Kidney (tissue), 14 donors: ENCODE results near the gene GLRX2. TPM values are rescaled to one million over a fixed set of nuclear protein-coding genes. Genes with fewer than 3 reads are reported as not detected.

Source experiments
- DNase-seq, 5 donors: peaks; one replicate each; pipeline ENCODE4 v3.0.0-alpha.2; 2013 to 2020
- FAIRE-seq: peaks from 2 replicates; lab custom pipeline; 2012; peaks lifted over from hg19 to GRCh38; lab: Jason Lieb, UNC
- H3K27ac ChIP-seq, 2 donors: one replicate each; pipeline ENCODE4 v1.7.0; 2013; ENCODE audit warnings: low read depth in 2 of 2, low read length in 2 of 2, inconsistent platforms in 1 of 2
- H3K27me3 ChIP-seq: one replicate; pipeline ENCODE4 v1.7.1; 2013; ENCODE audit warnings: low read length, inconsistent platforms; ENCODE audit not compliant: control insufficient read depth, insufficient read depth
- H3K36me3 ChIP-seq, 3 donors: one replicate each; pipeline versions ENCODE4 v1.7.0 to v1.7.1; 2013; ENCODE audit warnings: low read length in 3 of 3, control low read depth in 1 of 3, inconsistent platforms in 1 of 3; ENCODE audit not compliant: insufficient read depth in 3 of 3, control insufficient read depth in 2 of 3
- H3K4me1 ChIP-seq, 3 donors: one replicate each; pipeline versions ENCODE4 v1.7.0 to v1.7.1; 2013; ENCODE audit warnings: low read length in 3 of 3, inconsistent platforms in 1 of 3, low read depth in 1 of 3; ENCODE audit not compliant: control insufficient read depth in 2 of 3, insufficient read depth in 2 of 3
- H3K4me3 ChIP-seq, 3 donors: one replicate each; pipeline versions ENCODE4 v1.7.0 to v1.8.1; 2013; ENCODE audit warnings: low read length in 3 of 3, control low read depth in 1 of 3, inconsistent platforms in 1 of 3
- H3K9ac ChIP-seq, 3 donors: one replicate each; pipeline versions ENCODE4 v1.7.0 to v1.7.1; 2013; ENCODE audit warnings: low read length in 3 of 3, control low read depth in 1 of 3, inconsistent platforms in 1 of 3
- H3K9me3 ChIP-seq, 3 donors: one replicate each; pipeline versions ENCODE4 v1.7.0 to v1.7.1; 2013; ENCODE audit warnings: low read length in 3 of 3, control low read depth in 1 of 3, inconsistent platforms in 1 of 3; ENCODE audit not compliant: control insufficient read depth in 2 of 3, insufficient read depth in 1 of 3
- CTCF ChIP-seq: IDR thresholded peaks from 3 replicates; pipeline ENCODE4 v1.5.1; 2012; ENCODE audit warnings: mild to moderate bottlenecking, moderate library complexity, borderline replicate concordance; ENCODE audit not compliant: insufficient read depth; ENCODE audit errors: extremely low read depth
- intact Hi-C: fragments of 100-400 bp; cut with DNase I; formaldehyde crosslinking; loops from one replicate; pipeline ENCODE4 v1.11.1; 2022
- polyA plus RNA-seq: library from polyadenylated mRNA; stranded (reverse); fragments of 350-450 nt; fragmentation: Illumina TruSeq; extraction: RNeasy Lipid Tissue Mini Kit (QIAGEN cat#74804); gene quantifications from one replicate; pipeline ENCODE4 v1.2.3, GENCODE V29; 2014; ENCODE audit warnings: low read depth, low replicate concordance; ENCODE audit not compliant: insufficient read depth
- total RNA-seq: library from RNA; stranded (reverse); fragmentation: NEBNext Ultra II Directional; extraction: Animal tissue kit (Norgen Biotek cat#: 25700); gene quantifications from one replicate; pipeline ENCODE4 v1.2.1, GENCODE V29; 2021
- donor health status: control.
- donor health status: control.
- donor health status: control.
- donor health status: control.
- donor health status: control.
- donor health status: DM: yes; HTN: yes; CAD: no.
- donor health status: Normal renal cell carcinoma (clear cell type).

Gene GLRX2
- total and polyA plus RNA-seq, 2 donors from 2014 or later = 15.6 to 25.3 TPM

- H3K27ac ChIP-seq = no peak overlapping the region
- intact Hi-C loops = no loop called here
- H3K27me3 ChIP-seq = no peaks in the 10 kb centered on the region
- TF ChIP-seq CTCF = no peak
- peaks cover 0 to 10% (median 8%) of the 10 kb centered on the region in 3 donors for H3K4me1 ChIP-seq
- H3K4me3 ChIP-seq = no peak overlapping the region
- H3K36me3 ChIP-seq = no peaks in the 10 kb centered on the region
- FAIRE-seq (no peak), DNase-seq (no peak)
- H3K9ac ChIP-seq = no peak overlapping the region
- no peaks in the 10 kb centered on the region for H3K9me3 ChIP-seq
Observed at GRCh38 chr1:193062698-193063463, 42.3 kb downstream of the GLRX2 start.

GRCh38 chr1:193060938-193061337, 44.3 kb downstream of the GLRX2 start:
- peaks cover 0 to 15% (median 11%) of the 10 kb centered on the region in 3 donors for H3K4me1 ChIP-seq
- no peak for FAIRE-seq
- no peaks in the 10 kb centered on the region for H3K36me3 ChIP-seq
- H3K9me3 ChIP-seq = no peaks in the 10 kb centered on the region
- intact Hi-C loops = no loop called here
- DNase-seq = peak in 2 of 5 donors; percentile 7 to 8
- H3K9ac ChIP-seq = peak overlapping the region; percentile 79 to 96 (median 88)
- TF ChIP-seq CTCF = no peak
- no peaks in the 10 kb centered on the region for H3K27me3 ChIP-seq
- H3K27ac ChIP-seq = peak overlapping the region in 1 of 2 donors; percentile 12
- H3K4me3 ChIP-seq = peak overlapping the region in 2 of 3 donors; percentile 81 to 97

GRCh38 chr1:193060406-193060805, 44.8 kb downstream of the GLRX2 start:
- TF ChIP-seq CTCF = no peak
- H3K9me3 ChIP-seq = no peaks in the 10 kb centered on the region
- no peaks in the 10 kb centered on the region for H3K36me3 ChIP-seq
- DNase-seq (peak in 1 of 5 donors; percentile 26), FAIRE-seq (no peak)
- peak overlapping the region; percentile 79 to 96 (median 88) for H3K9ac ChIP-seq
- no peaks in the 10 kb centered on the region for H3K27me3 ChIP-seq
- peak overlapping the region; percentile 12 to 97 for H3K27ac ChIP-seq
- H3K4me3 ChIP-seq = peak overlapping the region; percentile 81 to 97 (median 92)
- H3K4me1 ChIP-seq = peaks cover 0 to 15% (median 11%) of the 10 kb centered on the region in 3 donors
- intact Hi-C loops = no loop called here

GRCh38 chr1:193060115-193060403, 45.2 kb downstream of the GLRX2 start:
- Histone ChIP-seq H3K36me3 (no peaks in the 10 kb centered on the region), H3K27ac (peak overlapping the region; percentile 97 to 98), H3K4me3 (peak overlapping the region; percentile 81 to 97 (median 92)), H3K27me3 (no peaks in the 10 kb centered on the region), H3K4me1 (peaks cover 0 to 15% (median 11%) of the 10 kb centered on the region in 3 donors), H3K9ac (peak overlapping the region; percentile 79 to 96 (median 88)), H3K9me3 (no peaks in the 10 kb centered on the region)
- intact Hi-C loops = no loop called here
- FAIRE-seq (no peak), DNase-seq (no peak)
- TF ChIP-seq CTCF = no peak
